ENCODE data around the gene SGSH. TPM values are rescaled to one million over a fixed set of nuclear protein-coding genes. Genes with fewer than 3 reads are reported as not detected.

Gene SGSH
- total RNA-seq, 1 experiment from 2014 or later, result 13.6 TPM

DNA sequence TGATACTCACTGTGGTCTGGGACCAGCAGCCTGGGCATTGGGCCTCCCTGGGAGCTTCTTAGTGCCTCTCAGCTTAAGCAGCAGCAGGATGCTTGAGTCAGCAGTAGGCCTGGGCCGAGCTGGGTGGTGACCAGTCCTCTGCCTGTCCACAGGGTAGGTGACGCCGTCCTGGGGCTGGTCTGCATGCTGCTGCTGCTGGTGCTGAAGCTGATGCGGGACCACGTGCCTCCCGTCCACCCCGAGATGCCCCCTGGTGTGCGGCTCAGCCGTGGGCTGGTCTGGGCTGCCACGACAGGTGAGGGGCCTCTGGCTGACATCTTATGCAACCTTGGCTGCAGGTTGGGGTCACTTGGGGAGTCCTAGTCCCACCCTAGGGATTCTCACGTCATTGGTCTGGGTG is 7.5 kb upstream of the SGSH start:
- no peak for DNase-seq
- no peaks in the 10 kb centered on the region for H4K20me1 ChIP-seq (ENCODE audit: insufficient read depth, low read depth, low read length)
- no peaks in the 10 kb centered on the region for H3K79me2 ChIP-seq (ENCODE audit: low read length)
- H3K9me2 ChIP-seq (replicated peaks; ENCODE audit: insufficient read depth, low read length), result no peaks in the 10 kb centered on the region
- no peaks in the 10 kb centered on the region for H3K4me1 ChIP-seq (ENCODE audit: low read length)
- H3K9ac ChIP-seq (ENCODE audit: low read length), result no peak overlapping the region
- H3K27ac ChIP-seq (ENCODE audit: low read length), result no peak overlapping the region
- H3K9me3 ChIP-seq (ENCODE audit: low read length), result peaks cover 8% of the 10 kb centered on the region
- no peaks in the 10 kb centered on the region for H3K27me3 ChIP-seq (ENCODE audit: low read length)
- H3K4me3 ChIP-seq (ENCODE audit: low read length), result no peak overlapping the region
- H2AFZ ChIP-seq (ENCODE audit: low read length), result no peak overlapping the region
- no peak overlapping the region for H3K4me2 ChIP-seq (ENCODE audit: low read depth, low read length, poor library complexity, severe bottlenecking)
- H3K36me3 ChIP-seq (ENCODE audit: insufficient read depth, low read length), result no peaks in the 10 kb centered on the region

DNA sequence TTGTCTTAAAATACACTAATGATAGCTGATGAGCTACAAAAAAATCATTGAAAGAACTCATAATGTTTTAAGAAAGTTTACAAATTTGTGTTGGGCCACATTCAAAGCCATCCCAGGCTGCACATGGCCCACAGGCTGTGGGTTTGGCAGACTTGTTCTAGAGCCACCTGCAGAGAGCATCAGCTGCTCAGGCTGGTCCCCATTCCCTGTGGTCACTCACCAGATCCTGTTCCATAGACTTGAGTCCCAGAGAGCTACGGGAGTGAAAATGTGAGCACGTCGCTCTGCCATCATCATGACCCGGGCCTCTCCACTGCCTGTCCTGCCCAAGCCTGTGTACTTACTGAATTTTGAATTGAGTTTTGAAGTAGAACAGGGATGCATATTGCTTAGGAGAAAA is 7.0 kb upstream of the SGSH start:
- Histone ChIP-seq H4K20me1 (ENCODE audit: insufficient read depth, low read depth, low read length) (no peaks in the 10 kb centered on the region), H3K79me2 (ENCODE audit: low read length) (no peaks in the 10 kb centered on the region), H3K4me2 (ENCODE audit: low read depth, low read length, poor library complexity, severe bottlenecking) (no peak overlapping the region), H3K9me2 (replicated peaks; ENCODE audit: insufficient read depth, low read length) (no peaks in the 10 kb centered on the region), H3K9ac (ENCODE audit: low read length) (no peak overlapping the region), H3K27me3 (ENCODE audit: low read length) (no peaks in the 10 kb centered on the region), H2AFZ (ENCODE audit: low read length) (no peak overlapping the region), H3K4me1 (ENCODE audit: low read length) (no peaks in the 10 kb centered on the region), H3K9me3 (ENCODE audit: low read length) (peaks cover 5% of the 10 kb centered on the region), H3K4me3 (ENCODE audit: low read length) (no peak overlapping the region), H3K36me3 (ENCODE audit: insufficient read depth, low read length) (no peaks in the 10 kb centered on the region), H3K27ac (ENCODE audit: low read length) (no peak overlapping the region)
- DNase-seq, result no peak

DNA sequence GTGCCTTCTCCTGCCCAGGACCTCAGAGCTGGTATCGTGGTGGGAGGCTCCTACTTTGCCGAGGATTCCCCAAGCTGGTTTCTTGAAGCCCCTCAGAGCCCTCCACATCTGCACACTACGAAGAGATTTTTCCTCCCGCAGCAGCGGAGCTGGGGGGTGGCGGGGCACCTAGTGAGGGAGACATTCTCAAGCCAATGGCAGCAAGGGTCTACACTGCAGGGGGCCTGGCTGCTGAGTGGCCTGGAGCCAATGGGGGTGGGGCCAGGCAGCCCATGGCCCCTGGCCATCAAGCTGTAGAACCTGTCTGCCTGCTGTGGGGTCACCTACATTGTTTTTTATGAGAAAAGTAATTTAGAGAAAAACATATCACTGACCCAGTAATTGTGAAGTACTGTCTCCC is 5.1 kb upstream of the SGSH start:
- Histone ChIP-seq H3K27me3 (ENCODE audit: low read length) (no peaks in the 10 kb centered on the region), H3K9me3 (ENCODE audit: low read length) (no peaks in the 10 kb centered on the region), H3K4me3 (ENCODE audit: low read length) (no peak overlapping the region), H3K4me2 (ENCODE audit: low read depth, low read length, poor library complexity, severe bottlenecking) (no peak overlapping the region), H3K79me2 (ENCODE audit: low read length) (no peaks in the 10 kb centered on the region), H3K4me1 (ENCODE audit: low read length) (peaks cover 7% of the 10 kb centered on the region), H3K9me2 (replicated peaks; ENCODE audit: insufficient read depth, low read length) (no peaks in the 10 kb centered on the region), H3K36me3 (ENCODE audit: insufficient read depth, low read length) (no peaks in the 10 kb centered on the region), H2AFZ (ENCODE audit: low read length) (no peak overlapping the region), H3K9ac (ENCODE audit: low read length) (no peak overlapping the region), H3K27ac (ENCODE audit: low read length) (no peak overlapping the region), H4K20me1 (ENCODE audit: insufficient read depth, low read depth, low read length) (no peaks in the 10 kb centered on the region)
- DNase-seq, result no peak

DNA sequence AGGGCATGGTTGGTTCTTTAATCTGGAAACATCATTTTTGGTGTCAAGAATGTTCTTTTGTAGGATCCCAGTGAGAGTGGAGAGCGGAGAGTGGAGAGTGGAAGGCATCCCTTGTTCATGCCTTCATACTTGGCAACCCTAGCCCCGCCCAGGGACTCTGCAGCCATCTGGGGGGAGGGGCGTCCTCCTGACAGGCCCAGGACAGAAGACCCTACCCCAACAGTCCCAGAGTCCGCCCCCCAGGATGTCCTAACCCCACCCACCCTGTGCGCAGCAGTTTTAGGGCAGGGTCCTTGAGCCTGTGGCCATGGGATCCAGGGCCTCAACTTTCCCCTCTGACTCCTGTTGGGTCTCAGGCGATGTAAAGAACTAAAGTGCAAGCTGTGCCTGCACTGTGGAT is 4.5 kb upstream of the SGSH start:
- Histone ChIP-seq H3K9me2 (replicated peaks; ENCODE audit: insufficient read depth, low read length) (no peaks in the 10 kb centered on the region), H3K9me3 (ENCODE audit: low read length) (no peaks in the 10 kb centered on the region), H3K9ac (ENCODE audit: low read length) (no peak overlapping the region), H4K20me1 (ENCODE audit: insufficient read depth, low read depth, low read length) (no peaks in the 10 kb centered on the region), H3K27me3 (ENCODE audit: low read length) (no peaks in the 10 kb centered on the region), H3K4me1 (ENCODE audit: low read length) (peaks cover 9% of the 10 kb centered on the region), H3K27ac (ENCODE audit: low read length) (no peak overlapping the region), H3K79me2 (ENCODE audit: low read length) (peaks cover 4% of the 10 kb centered on the region; the same call in 1 of the 2 replicates), H3K36me3 (ENCODE audit: insufficient read depth, low read length) (no peaks in the 10 kb centered on the region), H3K4me3 (ENCODE audit: low read length) (no peak overlapping the region), H2AFZ (ENCODE audit: low read length) (no peak overlapping the region), H3K4me2 (ENCODE audit: low read depth, low read length, poor library complexity, severe bottlenecking) (no peak overlapping the region)
- DNase-seq, result no peak

DNA sequence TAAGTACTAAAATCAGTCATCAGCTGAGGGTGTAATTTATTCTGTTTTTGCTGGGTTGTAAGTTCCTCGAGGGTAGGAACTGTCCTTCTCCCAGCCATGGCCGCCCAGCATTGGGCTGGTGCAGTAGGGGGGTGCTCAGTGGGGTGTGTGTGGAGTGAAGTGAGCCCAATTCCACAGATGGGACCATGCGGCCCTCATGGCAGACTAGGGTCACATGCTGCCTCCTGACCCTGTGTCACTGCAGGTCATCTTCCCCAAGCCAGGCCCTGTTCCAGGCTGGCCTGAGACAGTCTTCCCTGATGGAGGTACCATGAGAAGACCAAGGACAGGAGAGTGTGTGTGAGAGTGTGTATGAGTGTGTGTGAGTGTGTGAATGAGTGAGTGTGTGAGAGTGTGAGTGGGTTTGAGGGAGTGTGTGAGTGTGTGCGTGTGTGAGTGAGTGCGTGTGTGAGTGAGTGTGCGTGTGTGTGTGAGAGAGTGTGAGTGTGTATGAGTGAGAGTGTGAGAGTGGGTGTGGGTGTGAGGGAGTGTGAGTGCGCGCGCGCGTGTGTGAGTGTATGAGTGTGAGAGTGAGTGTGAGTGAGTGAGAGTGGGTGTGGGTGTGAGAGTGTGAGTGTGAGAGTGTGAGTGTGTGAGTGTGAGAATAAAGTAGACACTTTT is 3.8 kb upstream of the SGSH start:
- H3K4me2 ChIP-seq (ENCODE audit: low read depth, low read length, poor library complexity, severe bottlenecking), result no peak overlapping the region
- no peaks in the 10 kb centered on the region for H3K27me3 ChIP-seq (ENCODE audit: low read length)
- no peak overlapping the region for H3K4me3 ChIP-seq (ENCODE audit: low read length)
- no peaks in the 10 kb centered on the region for H3K9me3 ChIP-seq (ENCODE audit: low read length)
- H3K9me2 ChIP-seq (replicated peaks; ENCODE audit: insufficient read depth, low read length), result no peaks in the 10 kb centered on the region
- H3K36me3 ChIP-seq (ENCODE audit: insufficient read depth, low read length), result no peaks in the 10 kb centered on the region
- peaks cover 9% of the 10 kb centered on the region; the same call in 1 of the 2 replicates for H3K79me2 ChIP-seq (ENCODE audit: low read length)
- H3K9ac ChIP-seq (ENCODE audit: low read length), result no peak overlapping the region
- peaks cover 16% of the 10 kb centered on the region for H3K4me1 ChIP-seq (ENCODE audit: low read length)
- no peak for DNase-seq
- H3K27ac ChIP-seq (ENCODE audit: low read length), result no peak overlapping the region
- no peak overlapping the region for H2AFZ ChIP-seq (ENCODE audit: low read length)
- H4K20me1 ChIP-seq (ENCODE audit: insufficient read depth, low read depth, low read length), result no peaks in the 10 kb centered on the region; the same call in 1 of the 2 replicates

DNA sequence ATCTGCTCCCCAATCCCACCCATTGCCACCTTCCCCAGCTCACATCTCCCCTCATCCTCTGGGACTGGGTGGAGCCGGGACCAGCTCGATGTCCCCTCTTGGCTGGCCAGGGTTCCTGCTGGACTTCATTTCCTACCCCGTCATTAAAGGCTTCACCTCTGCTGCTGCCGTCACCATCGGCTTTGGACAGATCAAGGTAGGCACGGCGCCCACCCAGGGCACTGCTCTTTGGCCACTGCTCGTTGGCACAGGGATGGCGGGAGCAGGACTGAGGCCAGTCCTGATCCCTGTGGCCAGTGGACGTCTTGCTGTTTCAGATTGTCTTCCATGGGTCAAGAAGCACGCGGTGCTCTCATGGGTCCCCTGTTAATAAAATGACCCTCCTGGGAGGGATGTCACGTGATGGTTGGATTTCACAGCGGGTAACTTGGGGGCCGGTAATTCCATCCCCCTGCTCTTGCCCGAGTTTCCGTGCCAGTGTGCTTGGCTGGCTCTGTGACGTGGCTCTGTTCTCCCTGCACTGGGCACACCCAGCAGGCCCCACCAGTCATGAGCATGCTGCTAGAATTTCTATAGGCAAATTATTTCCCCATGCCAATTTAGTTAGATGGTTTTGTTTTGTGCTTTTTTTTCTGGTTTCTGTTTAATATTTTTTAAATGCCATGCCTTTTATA is 3.1 kb upstream of the SGSH start:
- H3K9me2 ChIP-seq (replicated peaks; ENCODE audit: insufficient read depth, low read length), result no peaks in the 10 kb centered on the region
- H3K4me2 ChIP-seq (ENCODE audit: low read depth, low read length, poor library complexity, severe bottlenecking), result no peak overlapping the region
- no peaks in the 10 kb centered on the region for H3K27me3 ChIP-seq (ENCODE audit: low read length)
- no peak overlapping the region for H3K27ac ChIP-seq (ENCODE audit: low read length)
- DNase-seq, result no peak
- no peaks in the 10 kb centered on the region for H3K36me3 ChIP-seq (ENCODE audit: insufficient read depth, low read length)
- peaks cover 9% of the 10 kb centered on the region; the same call in 1 of the 2 replicates for H3K79me2 ChIP-seq (ENCODE audit: low read length)
- no peak overlapping the region for H3K9ac ChIP-seq (ENCODE audit: low read length)
- no peak overlapping the region for H3K4me3 ChIP-seq (ENCODE audit: low read length)
- peaks cover 16% of the 10 kb centered on the region for H3K4me1 ChIP-seq (ENCODE audit: low read length)
- H3K9me3 ChIP-seq (ENCODE audit: low read length), result no peaks in the 10 kb centered on the region
- H4K20me1 ChIP-seq (ENCODE audit: insufficient read depth, low read depth, low read length), result no peaks in the 10 kb centered on the region; the same call in 1 of the 2 replicates
- no peak overlapping the region for H2AFZ ChIP-seq (ENCODE audit: low read length)

DNA sequence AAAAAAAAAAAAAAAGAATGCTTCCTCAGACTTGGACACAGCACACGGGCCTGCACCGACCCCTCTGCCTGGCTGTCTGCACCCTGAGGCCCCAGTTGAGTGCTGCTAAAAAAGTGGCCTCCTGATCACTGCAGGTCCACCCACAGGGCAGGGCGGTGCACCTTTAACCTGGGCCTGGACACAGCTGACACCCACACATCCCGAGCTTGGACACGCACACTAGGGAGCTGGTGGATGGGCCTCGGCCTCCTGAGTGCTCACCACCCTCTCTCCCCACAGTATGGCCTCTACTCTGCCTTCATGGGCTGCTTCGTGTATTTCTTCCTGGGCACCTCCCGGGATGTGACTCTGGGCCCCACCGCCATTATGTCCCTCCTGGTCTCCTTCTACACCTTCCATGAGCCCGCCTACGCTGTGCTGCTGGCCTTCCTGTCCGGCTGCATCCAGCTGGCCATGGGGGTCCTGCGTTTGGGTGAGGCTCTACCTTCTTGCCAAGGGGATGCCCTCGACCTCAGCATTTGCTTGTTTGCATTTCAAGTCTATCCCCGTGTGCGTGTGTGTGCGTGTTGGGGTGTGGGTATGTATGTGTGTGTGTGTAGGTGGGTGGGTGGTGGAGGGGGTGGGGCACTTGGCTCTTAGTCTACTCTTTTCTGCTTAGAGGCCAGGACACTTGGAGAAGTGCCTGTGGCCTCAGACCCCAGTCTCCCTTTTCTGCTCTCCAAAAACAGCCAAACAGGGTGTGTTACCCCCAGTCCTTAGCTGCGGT is 2.4 kb upstream of the SGSH start:
- no peak overlapping the region for H3K4me2 ChIP-seq (ENCODE audit: low read depth, low read length, poor library complexity, severe bottlenecking)
- no peaks in the 10 kb centered on the region for H3K27me3 ChIP-seq (ENCODE audit: low read length)
- no peaks in the 10 kb centered on the region for H3K9me3 ChIP-seq (ENCODE audit: low read length)
- peaks cover 9% of the 10 kb centered on the region; the same call in 1 of the 2 replicates for H3K79me2 ChIP-seq (ENCODE audit: low read length)
- H2AFZ ChIP-seq (ENCODE audit: low read length), result no peak overlapping the region
- no peak overlapping the region for H3K4me3 ChIP-seq (ENCODE audit: low read length)
- no peaks in the 10 kb centered on the region; the same call in 1 of the 2 replicates for H4K20me1 ChIP-seq (ENCODE audit: insufficient read depth, low read depth, low read length)
- DNase-seq, result no peak
- no peak overlapping the region for H3K27ac ChIP-seq (ENCODE audit: low read length)
- H3K9ac ChIP-seq (ENCODE audit: low read length), result no peak overlapping the region
- no peaks in the 10 kb centered on the region for H3K9me2 ChIP-seq (replicated peaks; ENCODE audit: insufficient read depth, low read length)
- H3K4me1 ChIP-seq (ENCODE audit: low read length), result peaks cover 16% of the 10 kb centered on the region
- no peaks in the 10 kb centered on the region for H3K36me3 ChIP-seq (ENCODE audit: insufficient read depth, low read length)
